Stomach smooth muscle (tissue), 2 donors: ENCODE results near the gene ALAD.
"Not testable (repeated sequence)": the region's sequence is repeated elsewhere in the genome, so short reads cannot be mapped to it uniquely, and the experiment has no call there.

ENCODE experiments used
- H3K27ac ChIP-seq: one replicate; pipeline ENCODE4 v1.7.0; 2013; ENCODE audit warnings: mild to moderate bottlenecking, low read length, inconsistent platforms
- H3K27me3 ChIP-seq, 2 donors: one replicate each; pipeline ENCODE4 v1.7.0; 2013; ENCODE audit warnings: low read length in 2 of 2; ENCODE audit not compliant: insufficient read depth in 2 of 2, control insufficient read depth in 1 of 2
- H3K36me3 ChIP-seq, 2 donors: one replicate each; pipeline ENCODE4 v1.7.0; 2013; ENCODE audit warnings: low read length in 2 of 2; ENCODE audit not compliant: control insufficient read depth in 2 of 2, insufficient read depth in 2 of 2
- H3K4me1 ChIP-seq: one replicate; pipeline ENCODE4 v1.7.0; 2013; ENCODE audit warnings: low read length; ENCODE audit not compliant: control insufficient read depth, insufficient read depth
- H3K4me3 ChIP-seq, 2 donors: one replicate each; pipeline ENCODE4 v1.7.0; 2013; ENCODE audit warnings: low read length in 2 of 2
- H3K9ac ChIP-seq, 2 donors: one replicate each; pipeline ENCODE4 v1.7.0; 2013; ENCODE audit warnings: low read length in 2 of 2, mild to moderate bottlenecking in 1 of 2
- H3K9me3 ChIP-seq, 2 donors: one replicate each; pipeline ENCODE4 v1.7.0; 2013; ENCODE audit warnings: low read length in 2 of 2; ENCODE audit not compliant: control insufficient read depth in 2 of 2
- donor health status: healthy.
- donor health status: Pancreatic carcinoma.

Gene ALAD

DNA sequence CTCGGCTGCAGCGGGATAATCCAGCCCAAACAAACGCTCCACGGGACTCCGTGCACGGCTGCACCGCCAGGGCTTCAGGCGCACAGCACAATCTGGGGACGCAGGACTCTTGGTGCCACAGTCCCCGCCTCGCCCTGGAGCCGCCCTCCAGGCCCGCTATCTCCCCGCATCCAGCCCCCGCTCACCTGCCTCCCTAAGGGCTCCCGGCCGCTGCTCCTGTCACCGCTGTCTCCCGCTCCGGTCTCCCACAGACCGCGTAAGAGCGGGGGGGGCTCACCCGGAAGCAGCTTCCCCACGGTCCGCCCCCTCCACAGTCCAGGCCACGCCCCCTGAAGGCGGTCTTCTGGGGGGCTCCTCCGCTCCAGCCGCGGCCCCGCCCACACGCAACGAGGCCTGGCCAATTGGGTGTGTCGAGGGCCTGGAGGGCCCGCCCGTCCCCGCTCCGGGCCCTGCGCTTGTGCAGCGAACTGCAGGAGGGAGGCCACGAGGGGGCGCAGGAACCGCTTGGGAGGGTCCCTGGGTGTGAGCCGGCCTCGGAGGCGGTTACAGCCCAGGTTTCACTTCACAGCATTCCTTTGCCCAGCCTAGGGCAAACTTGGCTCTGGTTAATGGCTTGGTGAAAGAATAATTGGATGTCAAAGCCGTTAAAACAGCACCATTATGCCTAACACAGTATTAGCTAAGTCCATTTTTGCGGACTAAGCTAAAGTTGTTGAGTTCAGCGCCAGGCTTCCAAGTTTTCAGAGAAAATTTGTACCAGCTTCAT, at the start of gene ALAD:
TSS of gene ALAD (minus strand) at position 258 of the 766 bp plus-strand sequence. CDS start 7,725 bp downstream, outside the sequence.
- Histone ChIP-seq H3K27ac (peak within 1 kb of the TSS; percentile 75), H3K9me3 (no peaks in the 10 kb centered on the region), H3K27me3 (no peaks in the 10 kb centered on the region), H3K4me1 (peaks cover 19% of the 10 kb centered on the region), H3K4me3 (peak within 1 kb of the TSS; percentile 86 to 91), H3K36me3 (peaks cover 0 to 4% of the 10 kb centered on the region in 2 donors), H3K9ac (peak within 1 kb of the TSS; percentile 66 to 77)

GRCh38 chr9:113449376-113449775, 48.3 kb upstream of the ALAD start:
- H3K27me3 ChIP-seq = no peaks in the 10 kb centered on the region
- no peak overlapping the region for H3K27ac ChIP-seq
- H3K4me3 ChIP-seq = no peak overlapping the region
- H3K4me1 ChIP-seq = peaks cover 8% of the 10 kb centered on the region
- H3K9ac ChIP-seq = no peak overlapping the region
- H3K36me3 ChIP-seq = no peaks in the 10 kb centered on the region
- H3K9me3 ChIP-seq = no peaks in the 10 kb centered on the region

DNA sequence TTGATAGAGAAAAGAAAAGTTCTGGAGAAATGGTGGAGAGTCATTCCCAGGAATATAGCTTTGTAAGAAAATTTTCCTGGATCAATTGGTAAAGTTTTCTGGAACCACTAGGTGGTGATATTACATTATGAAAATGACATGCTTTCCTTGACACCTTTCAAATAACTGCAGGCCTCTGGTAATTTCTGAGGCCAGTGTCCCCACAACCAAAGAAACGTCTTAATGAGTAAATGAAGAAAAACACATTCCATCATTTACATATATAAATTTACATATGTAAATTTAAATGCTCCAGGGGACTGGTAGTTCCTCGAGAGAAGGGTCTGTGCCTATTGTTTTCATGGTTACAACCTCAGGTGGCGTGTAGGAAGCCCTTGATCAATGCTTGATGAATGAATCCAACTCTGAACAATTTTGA, 45.2 kb upstream of the ALAD start:
- no peaks in the 10 kb centered on the region for H3K9me3 ChIP-seq
- no peaks in the 10 kb centered on the region for H3K36me3 ChIP-seq

GRCh38 chr9:113444736-113445135, 43.7 kb upstream of the ALAD start:
- H3K9me3 ChIP-seq = no peaks in the 10 kb centered on the region
- no peak overlapping the region for H3K27ac ChIP-seq
- H3K9ac ChIP-seq = no peak overlapping the region
- no peak overlapping the region for H3K4me3 ChIP-seq
- H3K27me3 ChIP-seq = no peaks in the 10 kb centered on the region
- H3K36me3 ChIP-seq = no peaks in the 10 kb centered on the region
- H3K4me1 ChIP-seq = no peaks in the 10 kb centered on the region

More for the DNA sequence above, 45.2 kb upstream of the ALAD start:
- Histone ChIP-seq H3K4me1 (peaks cover 6% of the 10 kb centered on the region), H3K4me3 (no peak overlapping the region), H3K9ac (no peak overlapping the region), H3K27me3 (no peaks in the 10 kb centered on the region), H3K27ac (no peak overlapping the region)

DNA sequence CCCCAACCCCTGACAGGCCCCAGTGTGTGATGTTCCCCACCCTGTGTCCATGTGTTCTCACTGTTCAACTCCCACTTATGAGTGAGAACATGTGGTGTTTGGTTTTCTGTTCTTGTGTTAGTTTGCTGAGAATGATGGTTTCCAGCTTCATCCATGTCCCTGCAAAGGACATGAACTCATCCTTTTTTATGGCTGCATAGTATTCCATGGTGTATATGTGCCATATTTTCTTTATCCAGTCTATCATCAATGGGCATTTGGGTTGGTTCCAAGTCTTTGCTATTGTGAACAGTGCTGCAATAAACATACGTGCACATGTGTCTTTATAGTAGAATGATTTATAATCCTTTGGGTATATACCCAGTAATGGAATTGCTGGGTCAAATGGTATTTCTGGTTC, 36.6 kb upstream of the ALAD start:
- H3K27me3 ChIP-seq, H3K9me3 ChIP-seq, H3K4me3 ChIP-seq, H3K27ac ChIP-seq, H3K4me1 ChIP-seq, H3K9ac ChIP-seq, H3K36me3 ChIP-seq: not testable (repeated sequence)

- H3K27ac ChIP-seq = no peak overlapping the region
- no peaks in the 10 kb centered on the region for H3K27me3 ChIP-seq
- H3K4me3 ChIP-seq = no peak overlapping the region
- H3K9me3 ChIP-seq = no peaks in the 10 kb centered on the region
- H3K9ac ChIP-seq = no peak overlapping the region
- no peaks in the 10 kb centered on the region for H3K4me1 ChIP-seq
- no peaks in the 10 kb centered on the region for H3K36me3 ChIP-seq
These were observed 35.8 kb upstream of the ALAD start for GRCh38 chr9:113436728-113437515.

- Histone ChIP-seq H3K9ac (no peak overlapping the region), H3K27me3 (no peaks in the 10 kb centered on the region), H3K4me1 (no peaks in the 10 kb centered on the region), H3K9me3 (no peaks in the 10 kb centered on the region), H3K27ac (no peak overlapping the region), H3K4me3 (no peak overlapping the region), H3K36me3 (no peaks in the 10 kb centered on the region)
These were observed 30.1 kb upstream of the ALAD start for GRCh38 chr9:113431191-113431590.

- no peaks in the 10 kb centered on the region for H3K36me3 ChIP-seq
- H3K4me1 ChIP-seq = no peaks in the 10 kb centered on the region
- no peak overlapping the region for H3K4me3 ChIP-seq
- no peak overlapping the region for H3K9ac ChIP-seq
- H3K27me3 ChIP-seq = peaks cover 2 to 6% of the 10 kb centered on the region in 2 donors
- H3K27ac ChIP-seq = no peak overlapping the region
- no peaks in the 10 kb centered on the region for H3K9me3 ChIP-seq
These were observed 27.1 kb upstream of the ALAD start for GRCh38 chr9:113428062-113428615.

DNA sequence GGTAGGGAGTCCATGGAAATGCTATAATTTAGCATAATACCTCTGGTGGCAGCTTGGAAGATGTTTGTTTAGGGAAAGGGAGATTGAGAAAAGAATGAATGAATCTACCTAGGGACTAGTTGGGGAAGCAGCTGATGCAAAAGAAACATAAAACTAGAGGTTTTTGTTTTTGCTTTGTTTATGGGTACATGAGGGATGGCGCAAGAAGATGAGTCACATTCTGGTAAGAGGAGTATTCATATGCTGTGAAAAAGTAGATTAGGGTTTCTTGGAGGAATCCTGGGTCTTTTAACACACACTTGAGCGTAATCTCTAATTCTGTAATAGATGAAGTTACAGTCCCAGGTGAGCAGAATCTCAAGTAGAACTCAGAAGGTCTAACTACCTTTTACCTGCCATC, 26.5 kb upstream of the ALAD start:
- peaks cover 2 to 6% of the 10 kb centered on the region in 2 donors for H3K27me3 ChIP-seq
- H3K27ac ChIP-seq = no peak overlapping the region
- no peaks in the 10 kb centered on the region for H3K36me3 ChIP-seq
- H3K4me3 ChIP-seq = no peak overlapping the region
- no peaks in the 10 kb centered on the region for H3K4me1 ChIP-seq
- no peaks in the 10 kb centered on the region for H3K9me3 ChIP-seq
- H3K9ac ChIP-seq = no peak overlapping the region

- peaks cover 2 to 6% of the 10 kb centered on the region in 2 donors for H3K27me3 ChIP-seq
- no peaks in the 10 kb centered on the region for H3K9me3 ChIP-seq
- H3K36me3 ChIP-seq = no peaks in the 10 kb centered on the region
- H3K9ac ChIP-seq = no peak overlapping the region
- no peak overlapping the region for H3K4me3 ChIP-seq
- no peaks in the 10 kb centered on the region for H3K4me1 ChIP-seq
- H3K27ac ChIP-seq = no peak overlapping the region
These were observed 25.6 kb upstream of the ALAD start for GRCh38 chr9:113426701-113427100.
